ENCODE data around the gene GPATCH8. TPM values are rescaled to one million over a fixed set of nuclear protein-coding genes. Genes with fewer than 3 reads are reported as not detected.
"Not testable (repeated sequence)": the region's sequence is repeated elsewhere in the genome, so short reads cannot be mapped to it uniquely, and the experiment has no call there.

The GPATCH8 gene
- polyA plus RNA-seq, 1 experiment, result 13.7 TPM

DNA sequence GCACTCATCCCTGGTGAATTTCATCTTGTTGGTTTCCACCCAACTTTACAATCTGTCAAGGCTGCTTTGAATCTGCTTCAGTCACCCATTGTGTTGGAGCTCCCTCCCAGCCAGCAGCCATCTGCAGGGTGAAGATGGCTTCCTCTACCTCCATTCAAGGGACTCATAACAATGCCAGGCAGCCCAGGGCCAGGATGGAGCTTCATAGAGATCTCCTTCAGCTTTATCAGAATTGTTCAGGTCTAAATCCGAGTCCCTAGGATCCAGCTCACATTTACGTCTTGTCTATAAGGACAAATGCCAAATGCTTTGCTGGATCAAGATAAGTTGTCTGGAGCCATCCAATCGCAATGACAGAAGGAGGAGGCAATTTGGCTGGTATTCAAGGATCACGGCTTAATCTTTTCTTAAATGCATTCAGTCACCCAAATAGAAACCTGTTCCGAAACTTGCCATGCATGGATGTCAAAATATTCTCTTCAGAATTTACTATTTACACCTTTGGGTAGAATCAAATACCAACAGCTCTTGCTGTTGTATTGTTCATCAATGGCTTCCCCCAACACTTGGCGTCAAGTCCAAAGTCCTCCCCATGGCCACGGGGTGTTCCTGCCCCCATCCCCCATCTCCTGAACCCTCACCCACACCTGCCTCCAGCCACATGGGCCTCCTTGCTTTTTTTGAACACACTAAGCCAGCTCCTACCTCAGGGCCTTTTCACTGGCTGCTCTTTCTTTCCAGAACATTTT, 135.8 kb downstream of the GPATCH8 start:
- TF ChIP-seq, protein P1, sequence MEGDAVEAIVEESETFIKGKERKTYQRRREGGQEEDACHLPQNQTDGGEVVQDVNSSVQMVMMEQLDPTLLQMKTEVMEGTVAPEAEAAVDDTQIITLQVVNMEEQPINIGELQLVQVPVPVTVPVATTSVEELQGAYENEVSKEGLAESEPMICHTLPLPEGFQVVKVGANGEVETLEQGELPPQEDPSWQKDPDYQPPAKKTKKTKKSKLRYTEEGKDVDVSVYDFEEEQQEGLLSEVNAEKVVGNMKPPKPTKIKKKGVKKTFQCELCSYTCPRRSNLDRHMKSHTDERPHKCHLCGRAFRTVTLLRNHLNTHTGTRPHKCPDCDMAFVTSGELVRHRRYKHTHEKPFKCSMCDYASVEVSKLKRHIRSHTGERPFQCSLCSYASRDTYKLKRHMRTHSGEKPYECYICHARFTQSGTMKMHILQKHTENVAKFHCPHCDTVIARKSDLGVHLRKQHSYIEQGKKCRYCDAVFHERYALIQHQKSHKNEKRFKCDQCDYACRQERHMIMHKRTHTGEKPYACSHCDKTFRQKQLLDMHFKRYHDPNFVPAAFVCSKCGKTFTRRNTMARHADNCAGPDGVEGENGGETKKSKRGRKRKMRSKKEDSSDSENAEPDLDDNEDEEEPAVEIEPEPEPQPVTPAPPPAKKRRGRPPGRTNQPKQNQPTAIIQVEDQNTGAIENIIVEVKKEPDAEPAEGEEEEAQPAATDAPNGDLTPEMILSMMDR (IDR thresholded peaks at IDR 0.05; ENCODE audit: insufficient read depth, low read depth, low read length), result no peak
- ChIA-PET CTCF (interaction anchor here (1.1 to 1.2 kb wide), 2 partner anchors 17 to 158 kb away, joined by 3 read pairs; no protein-coding TSS in a partner anchor), POLR2A (no interaction called here)
- no peak overlapping the region for H3K4me3 ChIP-seq (ENCODE audit: low read depth, low read length)
- peaks cover 3% of the 10 kb centered on the region for H3K27me3 ChIP-seq (ENCODE audit: control insufficient read depth, insufficient read depth, low read length)
- no peak for DNase-seq (ENCODE audit: low read depth)
- H3K36me3 ChIP-seq (ENCODE audit: control insufficient read depth, insufficient read depth, low read length), result no peaks in the 10 kb centered on the region

DNA sequence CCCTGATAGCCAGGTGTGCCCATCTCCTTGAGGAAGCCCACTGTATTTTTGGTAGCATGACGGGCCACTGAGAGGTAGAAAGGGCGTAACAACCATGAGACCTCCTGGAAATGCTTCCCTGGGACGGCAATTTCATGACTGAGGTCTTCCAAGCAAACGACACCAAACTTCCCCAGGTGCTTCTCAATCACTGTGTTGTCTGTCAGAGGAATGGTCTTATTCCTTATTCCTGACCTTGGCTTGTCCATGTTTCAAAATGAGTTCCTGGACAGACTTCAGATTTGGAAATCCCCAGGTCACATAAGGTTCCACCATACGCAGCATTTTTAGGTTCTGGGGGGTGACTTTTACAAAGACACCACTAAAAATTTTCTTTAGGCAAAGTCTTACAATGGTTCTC, 138.2 kb downstream of the GPATCH8 start:
- H3K36me3 ChIP-seq (ENCODE audit: control insufficient read depth, insufficient read depth, low read length); H3K27me3 ChIP-seq (ENCODE audit: control insufficient read depth, insufficient read depth, low read length); DNase-seq (ENCODE audit: low read depth); H3K4me3 ChIP-seq (ENCODE audit: low read depth, low read length); POLR2A ChIA-PET: not testable (repeated sequence)
- CTCF ChIA-PET, result interaction anchor here (0.7 to 3.4 kb wide), 6 partner anchors 9 to 54 kb away, joined by 3 to 16 read pairs (median 4); no protein-coding TSS in a partner anchor

DNA sequence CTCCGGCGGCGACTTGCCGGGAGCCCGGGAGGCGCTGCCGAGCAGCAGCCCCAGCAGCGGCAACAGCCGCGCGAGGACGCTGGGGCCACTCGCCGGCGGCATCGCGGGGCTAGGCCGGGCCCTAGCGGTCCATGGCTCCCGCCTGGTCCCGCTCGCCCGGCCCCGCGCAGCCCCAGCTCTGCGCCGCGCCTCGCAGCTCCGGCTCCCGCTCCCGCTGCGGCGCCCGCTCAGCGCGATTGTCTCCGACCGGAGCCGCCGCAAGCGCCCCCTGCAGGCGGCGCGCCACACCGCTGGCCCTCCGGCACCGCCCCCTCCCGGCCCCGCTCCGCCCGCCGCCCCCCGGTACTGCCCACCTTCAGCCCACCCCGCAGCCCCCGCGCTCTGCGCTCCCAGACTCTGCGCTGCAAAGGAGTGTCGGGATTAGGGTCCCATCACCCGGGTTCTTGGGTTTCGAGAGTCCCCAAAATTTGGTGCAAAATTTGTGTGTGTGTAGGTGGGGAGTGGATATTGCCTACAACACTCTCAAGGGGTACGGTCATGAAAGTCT, 139.5 kb downstream of the GPATCH8 start, which contains the start of gene FAM171A2:
Gene FAM171A2 (minus strand): TSS at position 241 of the 547 bp plus-strand sequence. CDS start 139 bp downstream, at position 102.
- TF ChIP-seq, protein P1 (IDR thresholded peaks at IDR 0.05; ENCODE audit: insufficient read depth, low read depth, low read length), result peak; percentile 22; the same call in 1 of the 2 replicates
- no peak for DNase-seq (ENCODE audit: low read depth)
- H3K36me3 ChIP-seq (ENCODE audit: control insufficient read depth, insufficient read depth, low read length), result no peaks in the 10 kb centered on the region
- CTCF ChIA-PET, result interaction anchor here (0.5 to 6.2 kb wide), 26 partner anchors 8 to 764 kb away, joined by 3 to 69 read pairs (median 4); partner anchors contain the start of genes ASB16, GPATCH8 and GRN
- POLR2A ChIA-PET, result interaction anchor here (0.7 kb wide), 1 partner anchor 115 kb away, joined by 10 read pairs; no protein-coding TSS in a partner anchor
- H3K27me3 ChIP-seq (ENCODE audit: control insufficient read depth, insufficient read depth, low read length), result peaks cover 5% of the 10 kb centered on the region
- H3K4me3 ChIP-seq (ENCODE audit: low read depth, low read length), result peak within 1 kb of the TSS; percentile 74

DNA sequence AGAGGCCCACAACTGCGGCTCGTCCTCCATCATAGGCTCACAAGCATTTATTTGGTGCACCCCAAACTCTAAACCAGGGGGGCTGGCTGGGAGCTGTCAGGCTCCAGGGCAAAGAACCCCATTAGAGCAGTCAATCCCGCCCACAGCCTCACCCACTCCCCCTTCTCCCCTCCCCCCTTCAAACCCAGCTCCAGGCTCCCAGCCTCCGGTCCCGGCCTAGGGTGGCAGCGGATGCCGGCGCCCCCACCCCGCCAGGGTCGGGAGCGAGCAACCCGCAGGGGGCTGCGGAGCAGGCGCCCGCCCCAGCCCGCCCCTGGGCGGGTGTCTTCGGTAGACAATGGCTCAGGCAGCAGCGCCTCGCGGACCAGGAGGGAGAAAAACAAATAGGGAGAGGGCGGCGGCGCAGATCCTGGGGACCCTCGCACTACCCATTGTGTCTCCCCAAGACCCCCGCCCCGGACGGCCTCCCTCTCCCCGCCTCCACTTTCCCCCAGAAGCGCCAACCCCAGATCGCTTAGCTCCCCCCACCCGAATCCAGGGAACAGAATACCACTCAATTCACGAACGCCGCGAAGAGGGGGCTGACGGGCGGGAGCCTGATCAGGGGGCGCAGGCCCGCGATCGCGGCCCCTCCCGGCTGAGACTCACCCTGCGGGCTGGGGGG, 140.1 kb downstream of the GPATCH8 start:
- Histone ChIP-seq H3K27me3 (ENCODE audit: control insufficient read depth, insufficient read depth, low read length) (peaks cover 5% of the 10 kb centered on the region), H3K36me3 (ENCODE audit: control insufficient read depth, insufficient read depth, low read length) (no peaks in the 10 kb centered on the region), H3K4me3 (ENCODE audit: low read depth, low read length) (peak overlapping the region; percentile 74)
- ChIA-PET POLR2A (interaction anchor here (0.7 kb wide), 1 partner anchor 116 kb away, joined by 10 read pairs; no protein-coding TSS in a partner anchor), CTCF (interaction anchor here (0.5 to 6.2 kb wide), 28 partner anchors 9 to 765 kb away, joined by 3 to 69 read pairs (median 4); partner anchors contain the start of genes ASB16, GPATCH8 and GRN)
- DNase-seq (ENCODE audit: low read depth), result no peak
- TF ChIP-seq, protein P1 (IDR thresholded peaks at IDR 0.05; ENCODE audit: insufficient read depth, low read depth, low read length), result no peak

DNA sequence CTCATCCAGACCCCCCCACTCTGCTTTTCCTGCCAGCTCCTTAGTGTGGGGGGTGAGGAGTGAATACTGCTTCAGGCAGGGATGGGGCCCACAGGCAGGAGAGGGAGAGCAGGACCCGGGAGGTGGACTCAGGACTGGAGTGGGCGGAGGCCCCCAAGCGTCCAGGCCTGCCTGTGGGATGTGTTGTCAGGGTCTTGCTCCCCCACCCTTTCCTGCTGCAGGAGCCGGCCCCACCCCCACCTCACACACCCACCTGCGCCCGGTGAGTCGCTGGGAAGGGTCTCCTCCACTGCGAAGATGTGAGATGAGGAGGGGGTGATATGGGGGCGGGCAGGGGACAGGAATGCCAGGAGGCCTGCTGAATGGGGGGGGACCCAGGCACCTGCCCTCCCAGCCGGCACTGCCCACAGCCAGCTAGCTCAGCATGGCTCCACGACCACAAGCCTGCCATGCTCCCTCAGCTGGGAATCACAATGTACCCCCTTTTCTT, 140.7 kb downstream of the GPATCH8 start:
- DNase-seq (ENCODE audit: low read depth), result no peak
- peaks cover 5% of the 10 kb centered on the region for H3K27me3 ChIP-seq (ENCODE audit: control insufficient read depth, insufficient read depth, low read length)
- TF ChIP-seq, protein P1 (IDR thresholded peaks at IDR 0.05; ENCODE audit: insufficient read depth, low read depth, low read length), result no peak
- ChIA-PET POLR2A (no interaction called here), CTCF (interaction anchor here (1.2 to 6.2 kb wide), 8 partner anchors 9 to 160 kb away, joined by 3 to 69 read pairs (median 14); partner anchors contain the start of gene GRN)
- H3K36me3 ChIP-seq (ENCODE audit: control insufficient read depth, insufficient read depth, low read length), result no peaks in the 10 kb centered on the region
- H3K4me3 ChIP-seq (ENCODE audit: low read depth, low read length), result peak overlapping the region; percentile 74

Data from BJ (cell line).